A673 (cell line): ENCODE results near the gene GRK4. TPM values are rescaled to one million over a fixed set of nuclear protein-coding genes. Genes with fewer than 3 reads are reported as not detected.

Source experiments
- BruUV-seq: library from RNA; stranded (reverse); fragments of 400-500 nt; replicated peaks from 2 replicates; lab custom pipeline; 2021; lab: Mats Ljungman, UMichigan
- CTCF ChIA-PET: fragments of 300-600 bp; sonication (Branson Sonifier 250); formaldehyde crosslinking; loops from one replicate; lab custom pipeline; 2022; ENCODE audit warnings: antibody characterized with exemption; lab: Charles Lee
- POLR2A ChIA-PET: fragments of 300-600 bp; sonication (Branson Sonifier 250); formaldehyde crosslinking; loops from one replicate; lab custom pipeline; 2022; ENCODE audit warnings: antibody characterized with exemption; ENCODE audit not compliant: low non-redundant PET; lab: Charles Lee
- DNase-seq: peaks from one replicate; pipeline ENCODE4 v3.0.0-alpha.2; 2015; ENCODE audit warnings: low spot score
- H3K27ac ChIP-seq: fragments of 200-600 bp; sonication (generic); 2 replicates; pipeline ENCODE4 v1.5.1; 2016; ENCODE audit warnings: mixed run types, low read depth, mild to moderate bottlenecking, mixed read lengths, antibody characterized with exemption, low read length; ENCODE audit not compliant: poor library complexity, severe bottlenecking
- H3K27me3 ChIP-seq: fragments of 200-600 bp; sonication (generic); replicated peaks from 2 replicates; pipeline ENCODE4 v1.6.1; 2017; ENCODE audit warnings: mixed run types, low read depth, mild to moderate bottlenecking, mixed read lengths, antibody characterized with exemption, low read length; ENCODE audit not compliant: insufficient read depth, poor library complexity
- H3K36me3 ChIP-seq: fragments of 200-600 bp; sonication (generic); 2 replicates; pipeline ENCODE4 v1.6.1; 2016; ENCODE audit warnings: mixed run types, mild to moderate bottlenecking, mixed read lengths, antibody characterized with exemption, low read length; ENCODE audit not compliant: insufficient read depth, poor library complexity, severe bottlenecking
- H3K4me1 ChIP-seq: fragments of 200-600 bp; sonication (generic); 2 replicates; pipeline ENCODE4 v1.6.1; 2017; ENCODE audit warnings: mixed run types, mild to moderate bottlenecking, mixed read lengths, antibody characterized with exemption, low read length; ENCODE audit not compliant: insufficient read depth, poor library complexity, severe bottlenecking
- H3K4me3 ChIP-seq: fragments of 200-600 bp; sonication (generic); 2 replicates; pipeline ENCODE4 v1.5.1; 2016; ENCODE audit warnings: low read depth, mixed run types, mild to moderate bottlenecking, mixed read lengths, low read length; ENCODE audit not compliant: poor library complexity, severe bottlenecking
- H3K9me3 ChIP-seq: fragments of 200-600 bp; sonication (generic); 2 replicates; pipeline ENCODE4 v1.6.1; 2016; ENCODE audit warnings: mixed run types, low read depth, mild to moderate bottlenecking, mixed read lengths, antibody characterized with exemption, low read length; ENCODE audit not compliant: poor library complexity, severe bottlenecking
- CTCF ChIP-seq: fragments of 300-800, 200-600 bp; sonication (generic); conservative IDR thresholded peaks from 2 replicates; pipeline ENCODE4 v1.5.1; 2017; ENCODE audit warnings: low read depth, mild to moderate bottlenecking, antibody characterized with exemption, low read length, moderate library complexity, mixed read lengths
- EZH2 ChIP-seq: fragments of 200-600 bp; sonication (generic); IDR thresholded peaks from 2 replicates; pipeline ENCODE4 v1.6.1; 2017; ENCODE audit warnings: borderline replicate concordance, low read depth, mild to moderate bottlenecking, mixed read lengths, antibody characterized with exemption, low read length; ENCODE audit not compliant: poor library complexity, severe bottlenecking
- intact Hi-C: fragments of 100-400 bp; cut with micrococcal nuclease; formaldehyde crosslinking; loops from one replicate; pipeline ENCODE4 v1.10.0; 2022; ENCODE audit not compliant: unreplicated experiment
- total RNA-seq: library from RNA; stranded (reverse); gene quantifications from 2 replicates; pipeline ENCODE4 v1.2.3, GENCODE V29; 2021

GRK4 gene
- total RNA-seq, 1 experiment from 2014 or later, result 5.9 TPM

GRCh38 chr4:2961421-2961810 is 2.0 kb upstream of the GRK4 start:
- peaks cover 12% of the 10 kb centered on the region for H3K36me3 ChIP-seq
- no peak for TF ChIP-seq EZH2
- no peak for TF ChIP-seq CTCF
- DNase-seq, result peak; percentile 40
- no TSS peak for BruUV-seq
- intact Hi-C loops, result no loop called here
- H3K27me3 ChIP-seq, result no peaks in the 10 kb centered on the region
- CTCF ChIA-PET, result no interaction called here
- H3K27ac ChIP-seq, result no peak overlapping the region
- POLR2A ChIA-PET, result interaction anchor here (0.6 kb wide), 1 partner anchor 47 kb away, joined by 4 read pairs; no protein-coding TSS in a partner anchor
- peak overlapping the region; percentile 78 for H3K4me3 ChIP-seq
- peaks cover 7% of the 10 kb centered on the region for H3K4me1 ChIP-seq
- no peaks in the 10 kb centered on the region for H3K9me3 ChIP-seq

- H3K27ac ChIP-seq, result peak overlapping the region; percentile 89
- peaks cover 7% of the 10 kb centered on the region for H3K4me1 ChIP-seq
- CTCF ChIA-PET, result no interaction called here
- H3K36me3 ChIP-seq, result peaks cover 9% of the 10 kb centered on the region
- TSS peak; percentile 76 for BruUV-seq
- H3K9me3 ChIP-seq, result no peaks in the 10 kb centered on the region
- no peak for TF ChIP-seq EZH2
- TF ChIP-seq CTCF, result peak; percentile 16; the same call in 1 of the 2 replicates
- peak overlapping the region; percentile 78 for H3K4me3 ChIP-seq
- peak; percentile 58 for DNase-seq
- intact Hi-C loops, result no loop called here
- no peaks in the 10 kb centered on the region for H3K27me3 ChIP-seq
- POLR2A ChIA-PET, result no interaction called here
Observed at GRCh38 chr4:2961811-2962441, 1.4 kb upstream of the GRK4 start.

GRCh38 chr4:2962614-2963174 is 677 bp upstream of the GRK4 start:
- Histone ChIP-seq H3K36me3 (peaks cover 3% of the 10 kb centered on the region), H3K4me1 (peaks cover 7% of the 10 kb centered on the region), H3K27ac (peak overlapping the region; percentile 89), H3K9me3 (no peaks in the 10 kb centered on the region), H3K27me3 (no peaks in the 10 kb centered on the region), H3K4me3 (peak overlapping the region; percentile 78)
- intact Hi-C loops, result no loop called here
- DNase-seq, result no peak
- no TSS peak for BruUV-seq
- ChIA-PET CTCF (interaction anchor here (0.5 to 0.6 kb wide), 2 partner anchors 9 to 14 kb away, joined by 3 to 4 read pairs; no protein-coding TSS in a partner anchor), POLR2A (no interaction called here)
- TF ChIP-seq EZH2 (no peak), CTCF (no peak)
